RWPE2 (cell line): ENCODE data around the gene ZC3H11A.
"Not testable (repeated sequence)": the region's sequence is repeated elsewhere in the genome, so short reads cannot be mapped to it uniquely, and the experiment has no call there.

Experiments
- ATAC-seq: fragments of 200-7000 bp; cut with Tn5 transposase; 3 replicates; pipeline ENCODE4 v1.9.1; 2021; ENCODE audit warnings: low read depth
- DNase-seq: peaks from one replicate; pipeline ENCODE4 v3.0.0-alpha.2; 2020; ENCODE audit warnings: low spot score
- H3K27ac ChIP-seq: fragments of 450-650 bp; 2 replicates; pipeline ENCODE4 v1.5.1; 2017; ENCODE audit warnings: mild to moderate bottlenecking; ENCODE audit not compliant: poor library complexity, severe bottlenecking
- H3K27me3 ChIP-seq: fragments of 250-450 bp; sonication (Bioruptor Pico); 2 replicates; pipeline ENCODE4 v1.5.1; 2021; ENCODE audit warnings: mild to moderate bottlenecking, moderate library complexity; ENCODE audit not compliant: insufficient read depth, poor library complexity, severe bottlenecking
- H3K36me3 ChIP-seq: fragments of 250-450 bp; sonication (Bioruptor Pico); 2 replicates; pipeline ENCODE4 v1.5.1; 2020; ENCODE audit warnings: low read depth, mild to moderate bottlenecking, moderate library complexity
- H3K4me1 ChIP-seq: fragments of 250-450 bp; sonication (Bioruptor Pico); 2 replicates; pipeline ENCODE4 v1.5.1; 2021; ENCODE audit warnings: mild to moderate bottlenecking, moderate library complexity; ENCODE audit not compliant: insufficient read depth, poor library complexity, severe bottlenecking
- H3K4me3 ChIP-seq: fragments of 250-450 bp; sonication (Bioruptor Pico); 2 replicates; pipeline ENCODE4 v1.5.1; 2021; ENCODE audit warnings: mild to moderate bottlenecking, moderate library complexity; ENCODE audit not compliant: severe bottlenecking
- H3K9me3 ChIP-seq: fragments of 250-450 bp; sonication (Bioruptor Pico); 2 replicates; pipeline ENCODE4 v1.5.1; 2021; ENCODE audit warnings: mild to moderate bottlenecking, moderate library complexity; ENCODE audit not compliant: severe bottlenecking
- TF ChIP-seq, protein P1 (sequence below): fragments of 450-650 bp; IDR thresholded peaks from one replicate; pipeline ENCODE4 v1.5.1; 2017; ENCODE audit warnings: mild to moderate bottlenecking, moderate library complexity; ENCODE audit not compliant: poor library complexity, severe bottlenecking

ZC3H11A gene

DNA sequence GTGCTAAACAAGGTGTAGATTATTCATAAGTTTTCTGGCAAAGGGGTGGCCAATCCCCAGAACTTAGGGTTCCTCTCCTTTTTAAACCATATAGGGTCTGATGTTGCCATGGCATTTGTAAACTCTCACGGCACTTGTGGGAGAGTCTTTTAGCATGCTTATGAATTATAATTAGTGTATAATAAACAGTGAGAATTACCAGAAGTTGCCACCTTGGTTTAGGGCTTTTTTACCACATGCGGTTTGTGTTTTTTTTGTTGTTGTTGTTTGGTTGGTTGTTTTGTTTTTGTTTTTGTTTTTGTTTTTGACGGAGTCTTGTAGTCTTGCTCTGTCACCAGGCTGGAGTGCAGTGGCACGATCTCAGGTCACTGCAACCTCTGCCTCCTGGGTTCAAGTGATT lies 39.4 kb upstream of the ZC3H11A start:
- Histone ChIP-seq H3K36me3 (no peaks in the 10 kb centered on the region), H3K4me1 (peaks cover 28% of the 10 kb centered on the region)

GRCh38 chr1:203758749-203759148 lies 36.7 kb upstream of the ZC3H11A start:
- not testable (repeated sequence) for H3K27ac ChIP-seq, DNase-seq, ATAC-seq, H3K9me3 ChIP-seq, H3K4me3 ChIP-seq, H3K27me3 ChIP-seq, H3K36me3 ChIP-seq
- peaks cover 18% of the 10 kb centered on the region for H3K4me1 ChIP-seq

More for the DNA sequence above, 39.4 kb upstream of the ZC3H11A start:
- ATAC-seq (no peak), DNase-seq (no peak)
- Histone ChIP-seq H3K27ac (peak overlapping the region; percentile 47), H3K27me3 (no peaks in the 10 kb centered on the region), H3K4me3 (no peak overlapping the region), H3K9me3 (no peaks in the 10 kb centered on the region)
- TF ChIP-seq, protein P1, sequence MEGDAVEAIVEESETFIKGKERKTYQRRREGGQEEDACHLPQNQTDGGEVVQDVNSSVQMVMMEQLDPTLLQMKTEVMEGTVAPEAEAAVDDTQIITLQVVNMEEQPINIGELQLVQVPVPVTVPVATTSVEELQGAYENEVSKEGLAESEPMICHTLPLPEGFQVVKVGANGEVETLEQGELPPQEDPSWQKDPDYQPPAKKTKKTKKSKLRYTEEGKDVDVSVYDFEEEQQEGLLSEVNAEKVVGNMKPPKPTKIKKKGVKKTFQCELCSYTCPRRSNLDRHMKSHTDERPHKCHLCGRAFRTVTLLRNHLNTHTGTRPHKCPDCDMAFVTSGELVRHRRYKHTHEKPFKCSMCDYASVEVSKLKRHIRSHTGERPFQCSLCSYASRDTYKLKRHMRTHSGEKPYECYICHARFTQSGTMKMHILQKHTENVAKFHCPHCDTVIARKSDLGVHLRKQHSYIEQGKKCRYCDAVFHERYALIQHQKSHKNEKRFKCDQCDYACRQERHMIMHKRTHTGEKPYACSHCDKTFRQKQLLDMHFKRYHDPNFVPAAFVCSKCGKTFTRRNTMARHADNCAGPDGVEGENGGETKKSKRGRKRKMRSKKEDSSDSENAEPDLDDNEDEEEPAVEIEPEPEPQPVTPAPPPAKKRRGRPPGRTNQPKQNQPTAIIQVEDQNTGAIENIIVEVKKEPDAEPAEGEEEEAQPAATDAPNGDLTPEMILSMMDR, result no peak

DNA sequence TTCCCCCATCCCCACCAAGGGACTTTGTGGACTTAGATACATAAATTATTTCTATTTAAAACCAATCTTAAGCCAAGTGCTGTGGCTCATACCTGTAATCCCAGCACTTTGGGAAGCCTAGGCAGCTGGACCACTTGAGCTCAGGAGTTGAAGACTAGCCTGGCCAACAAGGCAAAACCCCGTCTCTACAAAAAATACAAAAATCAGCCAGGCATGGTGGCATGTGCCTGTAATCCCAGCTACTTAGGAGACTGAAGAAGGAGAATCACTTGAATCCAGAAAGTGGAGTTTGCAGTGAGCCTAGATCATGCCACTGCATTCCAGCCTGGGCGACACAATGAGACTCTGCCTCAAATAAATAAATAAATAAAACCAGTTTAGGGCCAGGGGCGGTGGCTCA lies 34.9 kb upstream of the ZC3H11A start:
- ATAC-seq (no peak), DNase-seq (no peak)
- TF ChIP-seq, protein P1, result no peak
- Histone ChIP-seq H3K36me3 (no peaks in the 10 kb centered on the region), H3K4me3 (no peak overlapping the region), H3K27ac (no peak overlapping the region), H3K9me3 (no peaks in the 10 kb centered on the region), H3K27me3 (no peaks in the 10 kb centered on the region), H3K4me1 (peaks cover 13% of the 10 kb centered on the region)

- H3K36me3 ChIP-seq, DNase-seq, H3K4me3 ChIP-seq, H3K27ac ChIP-seq, H3K4me1 ChIP-seq, H3K9me3 ChIP-seq, ATAC-seq, H3K27me3 ChIP-seq: not testable (repeated sequence)
These were observed 33.5 kb upstream of the ZC3H11A start for GRCh38 chr1:203761958-203762357.

GRCh38 chr1:203763505-203763904 lies 31.9 kb upstream of the ZC3H11A start:
- H3K27ac ChIP-seq, result no peak overlapping the region
- peaks cover 2% of the 10 kb centered on the region for H3K4me1 ChIP-seq
- no peak for ATAC-seq

More at GRCh38 chr1:203763505-203763904, 31.9 kb upstream of the ZC3H11A start:
- TF ChIP-seq, protein P1, result no peak
- H3K36me3 ChIP-seq, result no peaks in the 10 kb centered on the region
- H3K9me3 ChIP-seq, result no peaks in the 10 kb centered on the region
- H3K27me3 ChIP-seq, result no peaks in the 10 kb centered on the region
- no peak for DNase-seq
- no peak overlapping the region for H3K4me3 ChIP-seq
